Iris pigment epithelial cell (primary cell): ENCODE data around the gene IL1RL1.

Experiments
- DNase-seq: peaks from one replicate; pipeline ENCODE4 v3.0.0-alpha.2; 2011; ENCODE audit warnings: low read depth

Gene IL1RL1

DNA sequence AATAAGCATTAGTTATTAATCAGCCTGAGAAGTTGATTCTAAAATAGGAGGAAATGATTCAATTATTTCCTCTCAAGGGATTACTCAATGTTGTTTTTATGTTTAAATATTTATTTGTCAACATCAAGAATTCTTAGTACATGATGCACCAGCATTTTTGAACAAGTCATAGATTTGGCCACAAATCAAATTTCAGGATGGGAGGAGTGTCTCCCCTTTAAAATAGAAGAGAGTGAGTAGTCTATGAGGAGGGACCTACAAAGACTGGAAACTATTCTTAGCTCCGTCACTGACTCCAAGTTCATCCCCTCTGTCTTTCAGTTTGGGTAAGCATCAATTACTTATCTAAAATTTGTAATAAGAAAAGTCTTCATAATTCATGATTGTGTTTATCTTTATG is 25.6 kb downstream of the IL1RL1 start:
- peak; percentile 23 for DNase-seq

DNA sequence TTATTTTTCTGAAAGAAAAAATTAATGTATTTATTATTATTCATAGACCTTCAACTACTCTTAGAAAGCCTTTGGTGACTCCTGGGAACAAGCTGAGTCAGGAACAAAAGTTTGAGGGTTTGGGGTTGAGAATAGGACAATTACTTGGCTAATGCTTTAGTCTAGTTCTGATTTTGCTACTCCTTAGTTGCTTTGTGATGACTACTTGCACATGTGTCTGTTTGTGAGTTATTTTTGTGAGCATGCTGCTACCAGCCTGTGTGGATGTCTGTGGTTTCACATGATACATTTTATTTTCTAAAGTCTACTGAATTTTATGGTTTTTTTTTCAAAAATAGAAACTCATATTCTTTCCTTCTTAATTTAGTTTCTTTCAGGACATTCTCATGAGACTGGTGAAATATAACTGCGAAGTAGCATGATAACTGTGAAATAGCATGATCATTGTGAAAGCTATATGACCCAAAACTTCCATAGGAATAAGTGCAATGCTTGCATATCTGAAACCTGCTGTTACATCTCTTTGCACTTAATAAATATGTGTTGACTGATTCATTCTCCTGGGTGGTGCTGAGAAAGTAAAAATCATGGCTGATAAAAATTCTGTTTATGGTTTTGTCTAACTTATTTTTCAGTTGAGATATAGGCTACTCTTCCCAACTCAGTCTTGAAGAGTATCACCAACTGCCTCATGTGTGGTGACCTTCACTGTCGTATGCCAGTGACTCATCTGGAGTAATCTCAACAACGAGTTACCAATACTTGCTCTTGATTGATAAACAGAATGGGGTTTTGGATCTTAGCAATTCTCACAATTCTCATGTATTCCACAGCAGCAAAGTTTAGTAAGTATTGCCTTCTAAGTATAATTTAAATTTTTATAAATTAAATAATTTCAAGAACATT is 26.4 kb downstream of the IL1RL1 start:
- DNase-seq: no peak

DNA sequence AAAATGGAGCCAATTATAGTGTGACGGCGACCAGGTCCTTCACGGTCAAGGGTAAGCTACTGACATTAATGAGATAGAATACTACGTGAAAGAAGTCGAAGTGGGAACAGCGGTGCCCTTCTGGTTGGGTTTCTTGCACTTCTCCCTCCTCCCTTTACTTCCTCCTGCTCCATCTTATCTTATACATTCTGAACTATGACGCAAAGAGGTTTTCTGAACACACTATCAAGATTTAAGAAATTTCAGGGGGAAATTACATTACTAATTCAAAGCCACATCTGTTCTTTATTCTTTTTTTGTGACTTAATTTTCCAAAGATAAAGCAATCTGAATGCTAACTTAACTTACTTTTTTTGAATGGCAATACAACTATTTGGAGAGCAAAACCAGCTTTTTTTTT is 29.4 kb downstream of the IL1RL1 start:
- no peak for DNase-seq

DNA sequence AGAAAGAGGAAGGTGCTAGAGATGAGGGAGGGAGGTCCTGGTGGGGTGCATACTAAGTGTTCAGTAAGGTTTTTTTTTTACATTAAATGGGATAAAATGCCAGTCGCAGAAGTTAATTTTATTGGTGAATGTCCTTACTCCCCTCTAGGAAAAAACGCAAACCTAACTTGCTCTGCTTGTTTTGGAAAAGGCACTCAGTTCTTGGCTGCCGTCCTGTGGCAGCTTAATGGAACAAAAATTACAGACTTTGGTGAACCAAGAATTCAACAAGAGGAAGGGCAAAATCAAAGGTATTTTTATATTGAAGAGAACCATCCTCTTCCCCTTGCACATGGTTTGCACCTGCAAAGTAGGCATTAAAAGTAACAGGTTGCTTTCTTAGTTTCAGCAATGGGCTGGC is 31.5 kb downstream of the IL1RL1 start:
- DNase-seq: no peak

DNA sequence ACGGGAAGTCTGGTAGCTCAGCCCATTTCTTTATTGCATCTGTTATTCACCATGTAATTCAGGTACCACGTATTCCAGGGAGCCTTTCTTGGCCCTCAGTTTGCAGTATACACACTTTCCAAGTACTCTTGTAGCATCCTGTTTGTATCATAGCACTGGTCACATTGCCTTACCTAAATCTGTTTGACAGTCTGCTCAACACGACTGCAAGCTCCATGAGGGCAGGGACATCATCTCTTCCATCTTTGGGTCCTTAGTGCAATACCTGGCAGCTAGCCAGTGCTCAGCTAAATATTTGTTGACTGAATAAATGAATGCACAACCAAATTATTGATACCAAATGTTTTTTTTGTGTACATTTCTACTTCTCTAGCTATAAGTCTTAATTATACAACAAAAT is 33.0 kb downstream of the IL1RL1 start:
- no peak for DNase-seq

DNA sequence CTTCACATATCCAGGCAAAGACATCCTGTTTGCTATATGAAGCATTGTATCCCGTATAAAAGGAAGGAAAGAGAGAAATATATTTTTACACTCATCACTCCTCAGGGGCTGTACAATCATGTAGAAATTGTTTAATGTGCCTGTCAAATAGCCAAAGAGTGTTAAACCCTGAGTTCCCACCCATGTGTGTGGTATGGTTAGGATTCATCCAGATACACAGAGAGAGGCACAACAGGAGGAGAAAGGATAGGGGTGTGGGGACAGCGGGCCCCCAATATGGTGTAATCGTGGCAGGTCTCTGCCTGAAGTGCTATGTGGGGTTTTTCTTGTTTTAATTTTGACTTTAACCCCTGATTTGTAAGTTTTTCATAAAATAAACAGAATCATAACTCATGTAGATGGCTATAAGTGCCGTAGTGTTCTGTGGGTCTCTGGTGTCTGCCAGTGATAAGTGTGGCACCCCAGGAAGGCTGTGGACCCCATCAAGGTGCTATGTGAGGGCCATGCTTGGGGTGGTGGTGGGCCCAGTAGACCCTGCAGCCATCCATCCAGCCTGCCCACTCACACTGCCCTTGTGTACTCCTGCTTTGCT is 34.1 kb downstream of the IL1RL1 start:
- DNase-seq: no peak

DNA sequence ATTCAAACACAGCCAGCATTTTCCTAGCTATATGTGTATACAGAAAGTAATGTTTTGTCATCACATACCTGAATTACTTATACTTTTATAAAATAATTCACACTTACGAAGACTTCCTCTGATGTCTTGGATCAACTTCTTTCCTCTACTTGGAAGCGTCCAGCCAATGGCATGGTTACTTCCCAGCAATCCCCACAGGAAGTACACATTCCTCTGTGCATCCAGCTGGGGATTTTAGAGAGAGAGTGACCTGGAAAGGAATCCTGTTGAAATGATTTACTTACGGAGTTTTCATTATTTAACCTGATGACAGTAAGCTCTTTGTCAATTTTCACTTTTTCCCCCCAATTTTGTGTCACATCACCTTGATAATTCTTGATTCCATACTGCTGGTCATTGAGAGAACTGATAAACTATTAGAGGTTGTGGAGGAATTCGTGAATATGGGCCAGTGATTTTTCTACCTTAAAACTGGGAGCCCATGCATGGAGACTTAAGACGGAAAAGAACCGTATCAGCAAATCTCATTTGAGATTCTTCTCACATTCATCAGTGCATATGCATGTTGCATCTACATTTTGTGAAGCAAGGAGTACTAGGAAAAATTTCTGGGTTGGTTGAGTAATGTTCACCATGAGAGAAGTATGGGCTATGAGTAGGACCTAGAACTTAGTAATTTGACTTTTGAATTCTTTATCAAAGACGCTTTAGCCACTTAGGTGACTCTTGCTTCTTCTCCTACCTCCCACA is 35.2 kb downstream of the IL1RL1 start:
- DNase-seq: no peak

DNA sequence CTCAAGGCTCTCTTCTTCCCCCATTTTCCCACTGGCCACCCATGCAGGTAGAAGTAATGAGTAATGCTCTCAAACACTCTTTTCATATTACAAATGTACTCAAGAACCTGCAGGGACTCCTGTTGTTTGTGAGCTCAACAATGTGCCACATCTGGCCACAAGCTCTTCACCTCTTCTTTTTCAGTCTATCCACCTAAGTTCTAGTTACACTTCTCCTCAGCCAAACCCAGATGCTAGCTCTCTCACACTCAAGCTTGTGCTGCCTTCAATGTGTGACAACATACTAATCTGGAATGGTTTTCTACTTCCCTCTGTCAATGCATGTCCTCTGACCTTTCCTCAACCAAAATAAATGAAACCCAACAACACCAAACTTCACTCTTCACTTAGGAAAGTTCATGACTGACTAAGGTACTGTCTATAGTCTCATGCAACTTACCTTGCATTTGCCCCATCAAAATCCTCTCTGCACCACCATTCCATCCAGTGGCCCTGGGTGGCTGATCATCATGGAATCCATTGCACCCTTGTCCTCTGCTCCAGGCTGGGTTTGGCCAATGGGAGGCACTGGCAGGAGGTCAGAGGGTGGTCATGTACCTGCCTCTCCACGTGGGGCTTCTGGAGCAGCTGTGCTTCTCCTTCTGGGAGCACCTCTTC is 38.9 kb downstream of the IL1RL1 start:
- no peak for DNase-seq

DNA sequence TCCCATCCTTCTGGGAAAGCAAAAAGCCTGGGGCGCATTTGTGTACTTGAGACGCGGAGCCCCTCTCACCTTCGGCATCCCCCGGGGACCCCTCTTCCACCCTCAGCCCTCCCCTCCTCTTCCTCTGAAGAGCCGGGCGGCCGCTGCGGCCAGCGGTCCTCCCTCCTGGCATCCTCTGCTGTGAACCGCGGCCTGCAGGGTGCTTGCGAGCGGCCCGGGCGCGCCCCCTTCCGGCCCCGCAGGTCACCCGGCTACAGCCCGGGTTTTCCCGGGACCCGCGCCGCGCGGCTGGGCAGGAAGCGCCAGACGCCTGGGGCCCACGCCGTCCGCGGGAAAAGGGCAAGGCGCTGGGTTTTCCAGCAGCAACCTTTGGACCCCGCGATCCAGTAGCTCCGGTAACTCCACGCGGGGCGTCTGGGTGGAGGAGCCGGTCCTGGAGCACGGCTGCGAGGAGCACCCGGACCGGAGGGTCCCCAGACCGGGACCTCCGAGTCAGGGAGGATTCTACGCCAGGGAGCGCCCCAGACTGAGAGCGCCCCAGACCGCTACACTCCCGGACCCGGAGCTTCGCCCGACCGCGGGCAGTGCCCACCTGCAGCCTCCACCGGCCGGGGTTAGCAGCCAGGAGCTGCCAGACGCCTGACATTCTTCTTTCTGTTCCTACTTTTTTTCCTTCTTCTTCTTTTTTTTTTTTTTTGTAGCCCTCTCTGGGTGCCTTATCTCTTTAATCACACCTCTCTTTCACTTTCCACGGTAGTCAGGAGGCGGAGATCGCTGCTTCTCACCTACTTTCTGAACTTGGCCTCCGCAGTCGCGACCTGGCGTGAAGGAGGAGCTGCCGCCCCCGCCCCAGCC is 44.4 kb downstream of the IL1RL1 start, which contains the start of gene IL18R1:
Gene IL18R1 (plus strand): TSS at position 271 of the 855 bp plus-strand sequence. CDS start 6,865 bp downstream, outside the sequence.
- peak; percentile 76 for DNase-seq

DNA sequence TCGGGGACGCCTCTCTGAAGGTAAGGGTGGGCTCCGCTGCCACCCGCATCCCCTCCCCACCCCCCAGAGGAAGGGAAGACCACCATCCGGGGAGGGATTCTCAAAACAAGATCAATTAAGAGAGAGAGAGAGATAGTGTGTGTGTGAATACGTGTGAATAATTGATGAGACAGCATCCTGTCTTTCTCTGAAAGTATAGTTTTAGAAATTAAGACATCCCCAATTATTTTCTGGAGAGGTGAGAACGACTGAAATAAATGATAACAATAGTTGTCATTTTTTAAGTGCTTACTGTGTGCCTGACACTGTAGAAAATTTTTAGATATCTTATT is 45.0 kb downstream of the IL1RL1 start:
- DNase-seq: no peak

DNA sequence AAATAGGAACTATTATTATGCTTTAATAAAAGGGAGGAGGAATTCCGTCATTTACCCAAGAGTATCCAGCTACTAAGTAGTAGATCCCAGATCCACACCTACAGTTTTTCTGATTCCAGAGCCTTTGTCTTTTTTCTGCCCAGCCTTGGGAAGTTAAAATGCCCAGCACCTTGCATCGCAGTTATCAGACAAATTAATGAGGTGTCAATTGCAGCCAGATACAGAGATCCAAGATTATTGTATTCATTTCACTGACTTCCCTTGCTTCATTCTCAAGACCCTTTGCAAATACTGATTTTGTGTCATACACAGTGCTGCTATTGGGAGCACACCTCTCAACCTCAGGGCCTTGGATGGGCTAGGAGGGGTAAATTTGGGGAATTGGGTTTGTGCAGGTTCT is 45.4 kb downstream of the IL1RL1 start:
- no peak for DNase-seq

DNA sequence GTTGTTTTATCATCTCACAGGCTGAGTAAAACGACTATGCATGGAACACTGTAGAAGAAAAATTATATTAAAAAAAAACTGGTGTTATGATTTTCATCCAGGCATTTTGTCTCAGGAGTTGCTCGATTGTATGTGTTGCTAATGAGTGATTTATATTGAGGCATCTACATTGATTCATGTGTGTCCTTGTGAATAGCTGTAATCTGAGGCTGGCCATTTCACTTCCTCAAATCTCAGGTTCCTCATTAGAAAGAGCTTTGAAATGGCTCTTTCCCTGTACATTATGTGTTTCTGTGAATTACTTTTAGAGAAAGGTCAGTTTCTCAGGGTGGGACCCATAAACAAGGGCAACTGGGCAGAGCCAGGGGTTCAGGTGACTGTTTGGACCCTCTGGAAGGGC is 46.6 kb downstream of the IL1RL1 start:
- DNase-seq: no peak

DNA sequence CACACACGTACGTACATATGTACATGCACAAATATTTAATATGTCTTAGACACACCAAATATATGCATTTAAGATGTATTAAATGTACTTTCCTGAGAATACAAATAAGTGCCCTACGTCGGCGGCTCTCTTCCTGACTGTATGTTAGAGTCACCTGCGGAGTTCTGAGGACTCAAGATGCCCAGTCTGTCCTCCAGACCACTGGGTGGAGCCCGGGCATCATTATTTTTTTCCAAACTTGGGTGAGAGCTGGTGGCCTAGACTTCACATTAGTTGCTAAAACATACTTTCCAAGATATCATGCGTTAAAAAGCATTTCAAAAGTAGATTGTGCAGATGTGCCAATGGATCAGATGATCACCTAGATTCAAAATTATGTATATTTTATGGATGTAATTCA is 47.1 kb downstream of the IL1RL1 start:
- DNase-seq: no peak

DNA sequence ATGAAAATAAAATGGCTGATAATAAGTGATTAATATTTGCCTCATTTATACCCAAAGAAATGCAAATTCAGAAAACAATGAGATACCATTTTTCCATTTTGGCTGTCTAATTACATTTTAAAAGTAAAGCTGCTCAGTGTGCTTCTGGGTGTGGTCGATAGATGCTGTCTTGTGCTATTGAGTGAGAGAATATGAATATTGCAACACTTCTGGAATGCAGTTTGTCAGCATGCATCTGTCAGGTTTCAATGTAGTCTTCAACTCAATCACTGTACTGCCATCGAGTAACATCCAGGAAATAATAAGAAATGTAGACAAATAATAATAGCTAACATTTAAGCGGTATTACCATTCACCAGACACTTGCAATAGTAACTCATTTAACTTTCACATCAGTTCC is 48.2 kb downstream of the IL1RL1 start:
- no peak for DNase-seq

DNA sequence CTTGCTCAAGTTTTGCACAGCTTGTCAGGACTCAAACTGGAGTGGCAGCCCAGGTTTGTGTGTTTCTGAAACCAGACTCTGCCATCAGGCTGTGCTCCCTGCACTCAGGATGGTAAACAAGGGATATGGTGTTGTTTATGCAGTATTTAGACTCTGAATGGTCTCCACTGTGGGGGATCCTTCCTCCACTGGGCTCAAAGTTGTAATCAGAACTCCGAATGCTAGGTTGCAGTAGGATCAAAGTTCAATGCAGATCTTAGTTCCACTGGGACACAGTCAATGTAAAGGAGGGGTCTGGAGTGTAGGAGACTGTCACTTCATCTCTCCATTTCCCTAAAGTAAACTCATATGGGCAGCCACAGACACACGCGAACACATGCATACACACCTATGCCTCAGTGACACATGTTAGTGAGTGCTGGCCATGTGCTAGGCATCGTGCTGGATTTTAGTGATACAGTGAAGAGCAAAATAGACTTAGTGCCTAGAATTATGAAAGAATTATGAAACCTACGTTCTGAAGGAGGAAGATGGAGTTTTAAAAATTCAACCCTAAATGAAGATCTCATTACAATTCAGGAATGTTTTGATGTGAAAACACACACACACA is 50.4 kb downstream of the IL1RL1 start:
- DNase-seq: no peak

DNA sequence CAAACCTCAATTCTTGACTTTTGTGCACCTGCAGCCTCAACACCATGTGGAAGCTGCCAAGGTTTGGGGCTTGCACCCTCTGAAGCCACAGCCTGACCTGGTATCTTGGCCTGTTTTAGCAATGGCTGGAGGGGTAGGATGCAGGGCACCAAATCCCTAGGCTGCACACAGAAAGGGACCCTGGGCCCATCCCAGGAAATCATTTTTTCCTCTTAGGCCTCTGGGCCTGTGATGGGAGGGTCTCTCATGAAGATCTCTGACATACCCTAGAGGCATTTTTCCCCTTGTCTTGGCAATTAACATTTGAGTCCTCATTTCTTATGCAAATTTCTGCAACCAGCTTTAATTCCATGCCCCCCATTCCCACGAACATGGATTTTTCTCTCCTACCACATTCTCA is 54.4 kb downstream of the IL1RL1 start:
- DNase-seq: no peak

DNA sequence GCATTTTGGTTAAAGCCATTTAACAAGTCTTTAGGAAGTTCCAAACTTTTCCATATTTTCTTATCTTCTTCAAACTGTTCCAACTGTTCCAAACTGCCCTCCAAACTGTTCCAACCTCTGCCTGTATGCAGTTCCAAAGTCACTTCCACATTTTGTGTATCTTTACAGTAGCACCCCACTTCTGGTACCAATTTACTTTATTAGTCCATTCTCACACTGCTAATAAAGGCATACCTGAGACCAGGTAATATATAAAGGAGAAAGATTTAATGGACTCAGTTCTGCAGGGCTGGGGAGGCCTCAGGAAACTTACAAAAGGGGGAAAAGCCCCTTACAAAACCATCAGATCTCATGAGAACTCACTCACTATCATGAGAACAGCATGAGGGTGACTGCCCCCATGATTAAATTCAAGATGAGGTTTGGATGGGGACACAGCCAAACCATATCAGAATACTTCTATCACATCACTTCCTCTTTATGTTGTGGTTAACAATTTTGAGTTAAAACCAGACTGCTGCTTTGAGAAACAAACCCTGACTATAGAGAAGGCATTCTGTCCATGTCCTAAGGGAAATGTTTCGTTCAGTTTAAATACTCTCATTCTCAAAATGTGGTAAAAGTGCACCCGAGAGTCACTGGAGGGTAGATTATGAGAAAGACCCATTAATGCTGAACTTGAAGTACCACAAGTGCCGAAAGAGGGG is 55.2 kb downstream of the IL1RL1 start:
- no peak for DNase-seq

DNA sequence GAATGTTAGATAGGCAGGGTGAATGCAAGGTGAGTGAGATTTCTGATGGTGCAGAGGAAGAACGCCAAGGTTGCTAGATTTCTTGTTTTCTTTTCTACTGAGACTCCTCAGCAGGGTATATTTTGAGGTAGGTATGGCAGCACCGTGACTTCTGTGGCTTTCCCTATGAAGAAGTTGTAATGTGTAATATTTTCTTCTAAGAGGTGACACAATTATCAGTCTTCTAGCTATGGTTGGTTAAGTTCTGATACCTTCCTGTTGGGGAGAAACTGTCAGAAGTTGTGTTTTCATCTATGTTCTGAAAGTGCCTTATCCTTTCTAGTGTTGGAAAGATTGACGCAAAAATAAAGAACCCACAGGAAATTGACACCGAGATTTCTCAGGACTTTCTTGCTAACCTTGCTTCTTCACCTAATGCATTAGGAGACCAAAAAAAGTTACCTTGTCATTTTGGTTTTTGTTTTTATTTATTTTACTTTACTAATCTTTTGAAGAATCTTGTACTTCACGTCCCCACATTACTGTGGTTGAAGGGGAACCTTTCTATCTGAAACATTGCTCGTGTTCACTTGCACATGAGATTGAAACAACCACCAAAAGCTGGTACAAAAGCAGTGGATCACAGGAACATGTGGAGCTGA is 56.1 kb downstream of the IL1RL1 start:
- no peak for DNase-seq

DNA sequence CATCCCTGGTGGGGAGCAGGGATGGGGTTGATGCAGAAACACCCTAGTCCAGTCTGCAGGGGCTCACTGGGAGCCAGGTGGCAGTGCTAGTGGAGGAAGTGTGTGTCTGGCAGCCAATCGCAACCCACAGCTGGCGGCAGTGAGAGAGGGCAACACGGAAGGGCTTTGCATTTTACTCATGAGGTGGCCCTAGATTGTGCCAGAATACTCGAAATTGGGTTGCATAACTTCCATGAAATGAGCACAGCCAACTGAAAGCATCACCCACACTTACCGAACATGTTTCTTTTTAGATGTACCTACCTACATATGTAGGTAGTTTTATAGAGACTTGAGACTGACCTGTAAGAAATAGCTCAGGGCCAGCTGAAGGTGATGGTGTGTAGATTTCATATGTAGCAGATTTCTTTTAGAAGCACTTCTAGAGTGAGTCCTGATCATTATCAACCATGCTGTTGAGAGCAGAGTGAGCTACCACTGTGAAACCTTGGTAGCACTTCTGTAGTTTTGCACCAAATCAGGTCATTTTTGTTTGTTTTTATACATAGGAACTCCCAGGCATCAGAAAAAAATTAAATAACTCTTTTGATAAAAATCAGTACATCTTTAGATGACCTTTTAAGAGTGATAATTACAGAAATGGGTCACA is 57.2 kb downstream of the IL1RL1 start:
- no peak for DNase-seq
